HG02938 (cell line): Measurements from ENCODE around the gene CAMK2B.
A peak's percentile ranks its signal among the peaks of the same experiment; 100 is the strongest.
"Not testable (repeated sequence)": the region's sequence is repeated elsewhere in the genome, so short reads cannot be mapped to it uniquely, and the experiment has no call there.

Experiments
- ATAC-seq: cut with Tn5 transposase; IDR thresholded peaks from one replicate; pipeline ENCODE4 v1.9.1; 2021; ENCODE audit warnings: mild to moderate bottlenecking, moderate library complexity; ENCODE audit not compliant: unreplicated experiment

CAMK2B gene

GRCh38 chr7:44219371-44220045 lies 105.9 kb downstream of the CAMK2B start:
- ATAC-seq = no peak

GRCh38 chr7:44218418-44219201 lies 106.8 kb downstream of the CAMK2B start:
- no peak for ATAC-seq

GRCh38 chr7:44217852-44218402 lies 107.5 kb downstream of the CAMK2B start:
- no peak for ATAC-seq

- no peak for ATAC-seq
These were observed 108.1 kb downstream of the CAMK2B start for GRCh38 chr7:44217223-44217714.

- ATAC-seq = no peak
These were observed 108.7 kb downstream of the CAMK2B start for GRCh38 chr7:44216521-44217222.

- no peak for ATAC-seq
These were observed 109.4 kb downstream of the CAMK2B start for GRCh38 chr7:44216019-44216418.

- no peak for ATAC-seq
These were observed 109.9 kb downstream of the CAMK2B start for GRCh38 chr7:44215531-44215930.

GRCh38 chr7:44213877-44214388 lies 111.5 kb downstream of the CAMK2B start:
- ATAC-seq = no peak

- ATAC-seq = no peak
These were observed 112.1 kb downstream of the CAMK2B start for GRCh38 chr7:44213206-44213876.

- ATAC-seq = no peak
These were observed 112.7 kb downstream of the CAMK2B start for GRCh38 chr7:44212581-44213184.

GRCh38 chr7:44212018-44212417 lies 113.4 kb downstream of the CAMK2B start:
- ATAC-seq = no peak

GRCh38 chr7:44211126-44211675 lies 114.2 kb downstream of the CAMK2B start:
- no peak for ATAC-seq

- ATAC-seq = no peak
These were observed 115.3 kb downstream of the CAMK2B start for GRCh38 chr7:44210107-44210506.

GRCh38 chr7:44208085-44208484 lies 117.3 kb downstream of the CAMK2B start:
- ATAC-seq = no peak

GRCh38 chr7:44206008-44206407 lies 119.4 kb downstream of the CAMK2B start:
- no peak for ATAC-seq

GRCh38 chr7:44201813-44202212 lies 123.6 kb downstream of the CAMK2B start:
- ATAC-seq = no peak

GRCh38 chr7:44200699-44201461 lies 124.5 kb downstream of the CAMK2B start, which contains the start of gene YKT6:
Gene YKT6 (plus strand): TSS chr7:44200978. CDS start chr7:44201136, 158 bp downstream.
- ATAC-seq = peak; percentile 98

- ATAC-seq = not testable (repeated sequence)
These were observed 125.2 kb downstream of the CAMK2B start for GRCh38 chr7:44200163-44200562.

- ATAC-seq = no peak
These were observed 127.9 kb downstream of the CAMK2B start for GRCh38 chr7:44197474-44197873.
